ENCODE measurements around the gene THOP1.
"Not testable (repeated sequence)": the region's sequence is repeated elsewhere in the genome, so short reads cannot be mapped to it uniquely, and the experiment has no call there.

Gene THOP1

GRCh38 chr19:2813235-2814160 lies 28.2 kb downstream of the THOP1 start:
- DNase-seq (ENCODE audit: low read depth) = no peak
- TF ChIP-seq, protein P1, sequence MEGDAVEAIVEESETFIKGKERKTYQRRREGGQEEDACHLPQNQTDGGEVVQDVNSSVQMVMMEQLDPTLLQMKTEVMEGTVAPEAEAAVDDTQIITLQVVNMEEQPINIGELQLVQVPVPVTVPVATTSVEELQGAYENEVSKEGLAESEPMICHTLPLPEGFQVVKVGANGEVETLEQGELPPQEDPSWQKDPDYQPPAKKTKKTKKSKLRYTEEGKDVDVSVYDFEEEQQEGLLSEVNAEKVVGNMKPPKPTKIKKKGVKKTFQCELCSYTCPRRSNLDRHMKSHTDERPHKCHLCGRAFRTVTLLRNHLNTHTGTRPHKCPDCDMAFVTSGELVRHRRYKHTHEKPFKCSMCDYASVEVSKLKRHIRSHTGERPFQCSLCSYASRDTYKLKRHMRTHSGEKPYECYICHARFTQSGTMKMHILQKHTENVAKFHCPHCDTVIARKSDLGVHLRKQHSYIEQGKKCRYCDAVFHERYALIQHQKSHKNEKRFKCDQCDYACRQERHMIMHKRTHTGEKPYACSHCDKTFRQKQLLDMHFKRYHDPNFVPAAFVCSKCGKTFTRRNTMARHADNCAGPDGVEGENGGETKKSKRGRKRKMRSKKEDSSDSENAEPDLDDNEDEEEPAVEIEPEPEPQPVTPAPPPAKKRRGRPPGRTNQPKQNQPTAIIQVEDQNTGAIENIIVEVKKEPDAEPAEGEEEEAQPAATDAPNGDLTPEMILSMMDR (IDR thresholded peaks at IDR 0.05; ENCODE audit: low read length, missing control alignments) = no peak
- H3K4me3 ChIP-seq (replicated peaks; ENCODE audit: low read depth, low read length) = no peak overlapping the region

DNA sequence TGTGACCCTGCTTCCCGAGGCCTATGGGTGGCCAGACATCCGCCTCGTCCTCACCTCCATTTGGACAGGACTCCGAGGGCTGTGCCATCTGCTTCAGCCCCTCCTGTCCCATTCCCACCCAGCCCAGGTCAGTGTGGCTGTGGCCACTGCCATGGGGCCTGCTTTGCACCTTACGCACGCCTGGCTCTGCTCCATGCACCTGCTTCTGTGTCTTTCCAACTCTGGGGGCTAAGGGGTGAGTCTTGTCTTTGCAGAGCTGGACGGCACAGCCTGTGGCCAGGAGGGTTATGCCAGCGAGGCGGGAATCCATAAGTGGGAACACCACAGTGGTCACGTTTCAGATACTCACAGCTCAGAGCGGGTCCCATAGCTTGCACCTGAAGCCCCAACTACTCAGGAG lies 29.1 kb downstream of the THOP1 start:
- no peak for DNase-seq (ENCODE audit: low read depth)
- H3K4me3 ChIP-seq (replicated peaks; ENCODE audit: low read depth, low read length) = no peak overlapping the region
- TF ChIP-seq, protein P1 (IDR thresholded peaks at IDR 0.05; ENCODE audit: low read length, missing control alignments) = no peak

DNA sequence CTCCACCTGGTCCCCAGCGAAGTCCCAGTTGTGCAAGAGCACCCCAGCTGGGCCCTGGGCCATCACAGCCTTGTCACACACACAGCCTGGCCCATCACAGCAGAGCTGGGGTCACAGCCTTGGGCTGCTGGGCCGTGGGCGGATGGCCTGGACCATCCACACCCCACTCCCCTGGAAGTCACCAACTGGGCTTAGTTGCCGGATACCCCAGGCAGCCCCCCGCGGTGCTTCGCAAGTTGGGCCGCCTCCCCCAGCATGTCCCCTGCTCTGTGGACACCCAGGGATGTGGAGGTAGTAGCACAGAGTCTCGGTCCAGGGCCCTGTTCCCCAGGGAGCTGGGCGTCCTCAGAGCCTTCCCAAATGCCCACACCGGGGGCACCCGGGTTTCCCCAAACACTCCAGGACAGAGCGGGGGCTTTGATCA lies 29.9 kb downstream of the THOP1 start:
- DNase-seq (ENCODE audit: low read depth) = no peak
- TF ChIP-seq, protein P1 (IDR thresholded peaks at IDR 0.05; ENCODE audit: low read length, missing control alignments) = no peak
- no peak overlapping the region for H3K4me3 ChIP-seq (replicated peaks; ENCODE audit: low read depth, low read length)

- TF ChIP-seq, protein P1 (IDR thresholded peaks at IDR 0.05; ENCODE audit: low read length, missing control alignments) = no peak
- no peak for DNase-seq (ENCODE audit: low read depth)
- no peak overlapping the region for H3K4me3 ChIP-seq (replicated peaks; ENCODE audit: low read depth, low read length)
Measured at GRCh38 chr19:2815923-2816322, 30.6 kb downstream of the THOP1 start.

- TF ChIP-seq, protein P1 (IDR thresholded peaks at IDR 0.05; ENCODE audit: low read length, missing control alignments) = no peak
- DNase-seq (ENCODE audit: low read depth) = no peak
- no peak overlapping the region for H3K4me3 ChIP-seq (replicated peaks; ENCODE audit: low read depth, low read length)
Measured at GRCh38 chr19:2816641-2817040, 31.3 kb downstream of the THOP1 start.

- not testable (repeated sequence) for H3K4me3 ChIP-seq (replicated peaks; ENCODE audit: low read depth, low read length); DNase-seq (ENCODE audit: low read depth)
Measured at GRCh38 chr19:2817237-2817829, 32.0 kb downstream of the THOP1 start.

DNA sequence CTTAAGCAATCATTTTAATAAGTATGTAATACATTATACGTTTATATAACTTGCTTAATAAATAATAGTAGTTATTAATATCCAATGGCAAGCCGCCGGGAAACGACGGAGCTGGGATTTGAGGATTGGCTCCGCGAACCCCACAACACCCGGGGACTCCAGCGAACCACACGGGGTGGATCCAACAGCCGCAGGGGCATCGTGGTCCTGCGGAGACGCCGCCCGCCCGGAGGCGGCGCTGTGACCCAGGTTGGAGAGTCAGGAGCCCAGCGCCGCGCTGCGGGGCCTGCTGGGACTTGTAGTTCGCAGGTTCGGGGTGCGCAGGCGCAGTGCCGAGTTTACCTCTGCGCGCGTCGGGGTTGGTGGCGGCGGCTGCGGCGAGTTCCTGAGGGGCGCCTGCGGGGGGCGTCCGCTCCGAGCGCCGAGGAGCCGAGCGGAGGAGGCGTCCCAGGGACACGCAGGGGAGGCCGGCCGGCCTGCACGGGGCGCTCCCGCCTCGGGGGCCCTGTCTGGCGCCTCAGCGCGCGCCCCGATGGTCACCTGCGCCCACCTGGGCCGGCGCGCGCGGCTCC lies 34.3 kb downstream of the THOP1 start, which contains the start of gene ZNF554:
Gene ZNF554, plus strand, starts transcription at position 329 of the 572 bp plus-strand sequence. Its CDS starts 204 bp downstream, at position 533.
- peak within 1 kb of the TSS; percentile 76 for H3K4me3 ChIP-seq (replicated peaks; ENCODE audit: low read depth, low read length)
- TF ChIP-seq, protein P1 (IDR thresholded peaks at IDR 0.05; ENCODE audit: low read length, missing control alignments) = peak; percentile 91
- DNase-seq (ENCODE audit: low read depth) = peak; percentile 97
